Measurements from ENCODE around the gene BCR.

BCR gene

GRCh38 chr22:23177197-23177596, 3.1 kb upstream of the BCR start:
- DNase-seq (ENCODE audit: low read depth) = no peak

GRCh38 chr22:23178512-23179254, 1.6 kb upstream of the BCR start:
- no peak for DNase-seq (ENCODE audit: low read depth)

GRCh38 chr22:23179381-23180299, 669 bp upstream of the BCR start:
- no peak for DNase-seq (ENCODE audit: low read depth)

DNA sequence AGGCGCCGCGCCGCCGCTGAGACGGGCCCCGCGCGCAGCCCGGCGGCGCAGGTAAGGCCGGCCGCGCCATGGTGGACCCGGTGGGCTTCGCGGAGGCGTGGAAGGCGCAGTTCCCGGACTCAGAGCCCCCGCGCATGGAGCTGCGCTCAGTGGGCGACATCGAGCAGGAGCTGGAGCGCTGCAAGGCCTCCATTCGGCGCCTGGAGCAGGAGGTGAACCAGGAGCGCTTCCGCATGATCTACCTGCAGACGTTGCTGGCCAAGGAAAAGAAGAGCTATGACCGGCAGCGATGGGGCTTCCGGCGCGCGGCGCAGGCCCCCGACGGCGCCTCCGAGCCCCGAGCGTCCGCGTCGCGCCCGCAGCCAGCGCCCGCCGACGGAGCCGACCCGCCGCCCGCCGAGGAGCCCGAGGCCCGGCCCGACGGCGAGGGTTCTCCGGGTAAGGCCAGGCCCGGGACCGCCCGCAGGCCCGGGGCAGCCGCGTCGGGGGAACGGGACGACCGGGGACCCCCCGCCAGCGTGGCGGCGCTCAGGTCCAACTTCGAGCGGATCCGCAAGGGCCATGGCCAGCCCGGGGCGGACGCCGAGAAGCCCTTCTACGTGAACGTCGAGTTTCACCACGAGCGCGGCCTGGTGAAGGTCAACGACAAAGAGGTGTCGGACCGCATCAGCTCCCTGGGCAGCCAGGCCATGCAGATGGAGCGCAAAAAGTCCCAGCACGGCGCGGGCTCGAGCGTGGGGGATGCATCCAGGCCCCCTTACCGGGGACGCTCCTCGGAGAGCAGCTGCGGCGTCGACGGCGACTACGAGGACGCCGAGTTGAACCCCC, 798 bp downstream of the BCR start:
- DNase-seq (ENCODE audit: low read depth) = no peak

GRCh38 chr22:23181721-23182308, 1.5 kb downstream of the BCR start:
- DNase-seq (ENCODE audit: low read depth) = no peak

DNA sequence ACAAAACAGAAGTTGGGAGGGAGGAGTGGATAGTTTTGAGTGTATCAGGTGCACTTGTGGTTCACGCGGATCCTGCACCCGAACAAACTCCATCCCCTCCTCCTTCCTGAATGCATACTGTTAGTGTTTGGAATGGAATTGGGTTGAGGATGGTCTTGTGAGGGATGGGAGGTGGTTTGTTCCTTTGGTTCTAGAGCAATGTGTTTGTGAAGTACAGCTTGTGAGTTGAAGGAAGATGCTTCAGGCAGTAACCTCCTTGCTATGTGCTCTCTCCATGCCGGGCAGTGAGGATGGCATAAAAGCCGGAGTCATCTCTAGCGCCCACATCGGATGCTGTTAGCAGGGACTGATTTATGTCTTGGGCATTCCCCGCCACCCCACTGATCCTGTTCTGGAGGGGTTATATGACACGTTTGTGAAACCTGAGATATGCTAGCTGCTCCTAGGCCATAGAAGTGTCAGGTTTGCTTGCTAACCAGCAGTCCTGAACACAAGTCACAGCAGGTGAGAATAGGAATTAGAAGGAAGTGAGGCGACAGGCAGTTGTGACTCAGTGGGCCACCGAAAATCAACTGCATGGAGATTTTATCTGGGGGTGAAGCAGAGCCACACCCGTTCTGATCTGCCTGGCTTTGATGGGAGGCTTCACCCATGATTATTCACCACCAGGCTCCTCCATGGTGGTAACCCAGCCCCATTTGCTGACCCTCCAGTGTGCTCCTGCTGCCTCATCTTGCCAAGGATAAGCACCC, 2.2 kb downstream of the BCR start:
- no peak for DNase-seq (ENCODE audit: low read depth)

GRCh38 chr22:23183061-23183698, 2.9 kb downstream of the BCR start:
- no peak for DNase-seq (ENCODE audit: low read depth)

GRCh38 chr22:23184100-23184763, 3.9 kb downstream of the BCR start:
- DNase-seq (ENCODE audit: low read depth) = no peak

DNA sequence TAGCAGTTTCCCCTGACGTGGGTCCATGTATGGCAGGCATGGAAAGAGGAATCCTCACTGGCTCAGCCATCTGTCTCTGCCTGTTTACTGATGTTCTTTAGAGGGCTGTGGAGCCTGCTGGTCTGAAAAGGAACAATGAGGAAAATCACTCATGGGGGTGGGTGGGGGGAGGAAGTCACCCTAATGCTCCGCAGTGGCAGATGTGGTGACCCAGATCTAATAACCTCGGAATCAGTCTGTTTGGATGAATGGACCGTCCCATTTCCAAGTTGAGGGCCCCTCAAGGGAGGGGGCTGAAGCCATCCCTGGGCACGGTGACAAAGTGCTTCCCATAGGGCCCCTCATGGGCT, 4.4 kb downstream of the BCR start:
- no peak for DNase-seq (ENCODE audit: low read depth)

DNA sequence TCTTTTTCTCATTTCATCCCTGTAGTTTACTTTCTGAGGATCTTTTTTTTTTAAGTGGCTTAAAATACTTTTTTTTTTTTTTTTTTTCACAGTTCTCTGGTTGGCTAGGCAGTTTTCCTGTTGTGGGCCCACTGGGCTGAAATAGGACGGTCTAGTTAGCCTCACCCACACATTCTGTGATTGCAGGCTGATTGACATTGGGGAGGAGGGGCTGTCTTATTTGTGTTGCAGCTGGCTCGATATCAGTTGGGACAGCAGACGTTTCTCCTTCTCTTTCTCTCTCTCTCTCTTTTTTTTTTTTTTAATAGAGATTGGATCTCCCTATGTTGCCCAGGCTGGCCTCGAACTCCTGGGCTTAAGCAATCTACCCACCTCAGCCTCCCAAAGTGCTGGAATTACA, 6.9 kb downstream of the BCR start:
- DNase-seq (ENCODE audit: low read depth) = no peak

- DNase-seq (ENCODE audit: low read depth) = no peak
Observed at GRCh38 chr22:23187871-23188700, 7.8 kb downstream of the BCR start.

DNA sequence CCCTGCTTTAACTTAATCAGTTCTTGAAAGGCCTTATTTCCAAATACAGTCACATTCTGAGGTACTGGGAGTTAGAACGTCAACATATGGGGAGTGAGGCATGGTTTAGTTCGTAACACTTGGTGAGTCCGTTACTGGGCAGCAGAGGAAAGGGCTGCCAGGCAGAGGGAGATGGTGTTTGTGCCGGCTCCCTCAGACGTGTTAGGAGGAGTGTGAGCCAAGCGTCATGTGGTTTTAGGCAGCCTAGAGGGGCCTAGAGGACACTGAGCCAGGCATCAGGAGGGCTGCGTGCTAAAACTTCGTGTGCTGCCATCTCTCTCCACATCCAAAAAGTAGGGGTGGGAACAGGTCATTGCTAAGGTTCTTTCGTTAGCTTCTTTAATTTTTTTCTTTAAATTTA, 10.2 kb downstream of the BCR start:
- no peak for DNase-seq (ENCODE audit: low read depth)

DNA sequence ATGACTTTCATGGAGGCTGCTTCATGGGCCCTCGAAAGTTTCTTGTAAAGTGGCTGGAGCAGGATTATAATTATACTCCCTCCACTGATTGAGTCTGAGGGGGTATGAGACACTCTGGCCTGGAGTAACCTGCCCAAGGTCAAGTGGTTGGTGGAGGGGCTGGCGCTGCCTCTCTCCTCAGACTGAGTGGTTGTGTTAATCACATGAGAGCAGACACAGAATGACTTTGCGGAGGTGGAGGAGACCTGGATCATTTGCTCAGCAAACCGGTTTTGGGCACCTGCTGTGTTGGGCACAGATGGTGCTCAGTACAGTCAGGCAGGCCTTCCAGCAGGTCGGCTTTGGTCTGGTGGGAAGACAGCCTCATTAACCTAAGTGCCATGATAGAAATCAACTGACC, 11.8 kb downstream of the BCR start:
- no peak for DNase-seq (ENCODE audit: low read depth)

DNA sequence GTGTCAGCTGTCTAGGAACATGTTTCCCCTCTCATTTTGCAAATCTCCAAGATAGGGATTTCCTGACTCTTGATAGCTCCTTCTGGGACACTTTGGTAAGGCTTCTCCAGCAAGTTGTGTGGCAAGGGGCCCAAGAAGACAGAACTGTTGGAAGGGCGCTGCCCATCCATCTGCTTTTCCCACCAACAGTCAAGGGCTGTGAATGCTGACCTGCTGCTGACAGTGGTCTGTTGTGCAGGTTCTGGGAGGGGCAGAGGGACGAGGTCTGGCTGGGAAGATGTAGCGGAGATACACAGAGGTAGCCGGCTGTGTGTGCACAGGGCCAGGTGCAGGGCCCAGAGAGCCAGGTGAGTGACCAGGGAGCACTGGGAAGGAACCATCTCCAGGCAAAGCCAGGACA, 12.2 kb downstream of the BCR start:
- DNase-seq (ENCODE audit: low read depth) = no peak

DNA sequence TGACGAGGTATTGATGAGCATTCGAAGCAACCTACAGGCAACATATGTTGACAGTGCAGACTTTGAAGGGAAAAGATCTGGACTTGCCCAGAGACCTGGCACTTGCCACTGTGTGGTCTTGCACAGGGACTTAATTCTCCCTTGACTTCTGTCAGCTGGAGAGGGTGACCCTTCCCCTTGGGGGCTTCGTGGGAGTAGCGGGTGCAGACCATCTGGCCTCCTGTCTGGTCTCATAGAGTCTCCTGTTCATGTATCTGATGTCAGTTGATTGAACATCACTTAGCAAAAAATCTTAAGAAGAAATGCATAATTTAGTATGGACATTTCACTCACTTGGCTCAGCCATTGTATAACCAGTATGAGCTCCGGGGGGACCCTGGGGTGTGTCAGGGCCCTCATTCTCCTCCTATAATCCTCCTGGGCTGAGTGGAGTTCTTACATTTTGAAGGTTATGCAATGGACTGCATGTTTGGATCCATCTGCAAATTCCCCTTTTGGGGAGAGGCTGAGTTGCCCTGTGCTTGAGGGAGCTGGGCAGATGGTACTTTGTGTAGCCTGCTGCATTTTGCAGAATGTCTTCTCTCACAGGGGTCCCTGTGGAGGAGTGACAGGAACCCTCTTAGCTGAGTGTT, 13.0 kb downstream of the BCR start:
- no peak for DNase-seq (ENCODE audit: low read depth)

GRCh38 chr22:23193882-23194281, 13.6 kb downstream of the BCR start:
- no peak for DNase-seq (ENCODE audit: low read depth)

DNA sequence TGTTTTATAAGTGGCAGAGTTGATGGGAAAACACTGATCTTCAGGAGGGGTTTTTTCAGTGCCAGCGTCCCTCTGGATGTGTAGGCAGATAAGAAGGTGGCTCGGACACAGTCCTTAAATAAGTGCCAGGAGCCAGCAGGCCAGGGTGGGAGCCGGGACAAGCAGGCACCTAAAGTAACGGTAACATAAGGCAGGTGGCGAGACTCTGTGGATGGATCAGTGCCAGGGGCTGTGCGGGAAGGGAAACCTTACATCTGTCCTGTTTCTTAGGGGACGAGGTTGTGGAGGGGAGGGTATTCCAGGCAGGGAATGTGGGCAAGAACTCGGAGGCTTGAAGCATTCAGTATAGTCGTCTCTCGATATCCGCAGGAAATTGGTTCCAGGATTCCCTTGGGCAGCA, 15.9 kb downstream of the BCR start:
- DNase-seq (ENCODE audit: low read depth) = no peak

DNA sequence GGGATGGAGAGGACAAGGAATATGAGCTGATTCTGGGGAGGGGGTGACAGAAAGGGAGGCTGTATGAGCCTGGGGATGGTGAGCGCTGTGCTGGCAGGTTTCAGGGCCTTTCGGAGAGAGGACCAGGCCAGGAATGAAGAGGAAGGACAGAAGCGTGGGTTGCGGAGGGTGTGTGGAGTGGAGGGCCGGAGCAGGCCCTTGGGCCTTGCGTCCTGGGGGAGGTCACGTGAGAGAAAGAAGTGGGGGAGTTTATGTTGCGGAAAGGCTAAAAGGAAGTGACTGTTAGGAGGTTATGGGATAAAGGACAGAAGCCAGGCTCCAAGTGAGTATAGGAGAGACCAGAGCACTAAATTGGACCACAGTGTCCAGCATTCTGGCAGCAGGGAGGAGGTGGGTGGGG, 17.5 kb downstream of the BCR start:
- DNase-seq (ENCODE audit: low read depth) = no peak

- no peak for DNase-seq (ENCODE audit: low read depth)
Observed at GRCh38 chr22:23199159-23199558, 18.9 kb downstream of the BCR start.

Data from GM04503 (cell line).